Muscle layer of colon (tissue), 2 donors: ENCODE results near the gene RRAGD.
"Not testable (repeated sequence)": the region's sequence is repeated elsewhere in the genome, so short reads cannot be mapped to it uniquely, and the experiment has no call there.

Experiments used
- H3K27ac ChIP-seq: one replicate; pipeline ENCODE4 v1.7.0; 2013; ENCODE audit warnings: low read depth, mild to moderate bottlenecking, low read length, moderate library complexity
- H3K27me3 ChIP-seq, 2 donors: one replicate each; pipeline ENCODE4 v1.7.0; 2013; ENCODE audit warnings: low read length in 2 of 2, mild to moderate bottlenecking in 2 of 2; ENCODE audit not compliant: insufficient read depth in 2 of 2, control insufficient read depth in 1 of 2
- H3K36me3 ChIP-seq: one replicate; pipeline ENCODE4 v1.7.0; 2013; ENCODE audit warnings: mild to moderate bottlenecking, low read length; ENCODE audit not compliant: insufficient read depth
- H3K4me1 ChIP-seq: one replicate; pipeline ENCODE4 v1.7.0; 2013; ENCODE audit warnings: mild to moderate bottlenecking, low read length; ENCODE audit not compliant: insufficient read depth
- H3K4me3 ChIP-seq, 2 donors: one replicate each; pipeline ENCODE4 v1.7.0; 2013; ENCODE audit warnings: low read length in 2 of 2, low read depth in 1 of 2, mild to moderate bottlenecking in 1 of 2, moderate library complexity in 1 of 2
- H3K9ac ChIP-seq: one replicate; pipeline ENCODE4 v1.7.0; 2013; ENCODE audit warnings: low read length
- H3K9me3 ChIP-seq: one replicate; pipeline ENCODE4 v1.7.0; 2013; ENCODE audit warnings: mild to moderate bottlenecking, low read length
- donor health status: abdominal sarcoma.
- donor health status: Adenocarcinoma of cecum.

RRAGD gene

GRCh38 chr6:89410231-89410761 lies 1.8 kb downstream of the RRAGD start:
- no peak overlapping the region for H3K4me3 ChIP-seq
- no peaks in the 10 kb centered on the region for H3K27me3 ChIP-seq
- no peak overlapping the region for H3K27ac ChIP-seq
- no peak overlapping the region for H3K9ac ChIP-seq
- no peaks in the 10 kb centered on the region for H3K9me3 ChIP-seq
- peaks cover 7% of the 10 kb centered on the region for H3K4me1 ChIP-seq
- H3K36me3 ChIP-seq = no peaks in the 10 kb centered on the region

- no peaks in the 10 kb centered on the region for H3K36me3 ChIP-seq
- no peaks in the 10 kb centered on the region for H3K9me3 ChIP-seq
- H3K4me1 ChIP-seq = peaks cover 7% of the 10 kb centered on the region
- no peak overlapping the region for H3K9ac ChIP-seq
- H3K4me3 ChIP-seq = no peak overlapping the region
- no peak overlapping the region for H3K27ac ChIP-seq
- H3K27me3 ChIP-seq = no peaks in the 10 kb centered on the region
These were observed 2.5 kb downstream of the RRAGD start for GRCh38 chr6:89409461-89410035.

GRCh38 chr6:89406141-89406540 lies 5.9 kb downstream of the RRAGD start:
- H3K4me1 ChIP-seq = no peaks in the 10 kb centered on the region
- H3K27ac ChIP-seq = no peak overlapping the region
- H3K4me3 ChIP-seq = no peak overlapping the region
- no peaks in the 10 kb centered on the region for H3K9me3 ChIP-seq
- H3K36me3 ChIP-seq = no peaks in the 10 kb centered on the region
- H3K27me3 ChIP-seq = no peaks in the 10 kb centered on the region
- H3K9ac ChIP-seq = no peak overlapping the region

- H3K4me3 ChIP-seq = no peak overlapping the region
- H3K9ac ChIP-seq = no peak overlapping the region
- H3K4me1 ChIP-seq = no peaks in the 10 kb centered on the region
- H3K9me3 ChIP-seq = no peaks in the 10 kb centered on the region
- H3K36me3 ChIP-seq = no peaks in the 10 kb centered on the region
- no peak overlapping the region for H3K27ac ChIP-seq
- no peaks in the 10 kb centered on the region for H3K27me3 ChIP-seq
These were observed 7.6 kb downstream of the RRAGD start for GRCh38 chr6:89404512-89404911.

DNA sequence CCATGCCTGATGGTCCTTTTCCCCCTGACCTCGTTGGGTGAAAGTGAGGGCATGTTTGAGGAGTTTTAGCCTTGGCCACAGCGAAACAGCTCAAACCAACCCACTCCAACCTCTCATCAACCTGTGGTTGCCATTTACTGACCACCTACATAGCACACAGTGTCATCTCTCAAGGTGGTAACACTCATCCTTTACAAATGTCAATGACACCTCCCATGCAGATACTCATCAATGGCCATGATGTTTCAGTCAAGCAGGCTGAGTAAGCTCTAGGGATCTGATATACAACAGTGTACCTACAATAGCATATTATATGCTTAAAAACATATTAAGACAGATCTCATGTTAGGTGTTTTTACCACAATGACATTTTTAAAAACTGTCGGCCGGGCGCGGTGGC lies 9.3 kb downstream of the RRAGD start:
- no peak overlapping the region for H3K27ac ChIP-seq
- no peak overlapping the region for H3K9ac ChIP-seq

GRCh38 chr6:89400912-89401399 lies 11.1 kb downstream of the RRAGD start:
- Histone ChIP-seq H3K4me1 (no peaks in the 10 kb centered on the region), H3K9me3 (no peaks in the 10 kb centered on the region), H3K36me3 (no peaks in the 10 kb centered on the region), H3K27ac (no peak overlapping the region), H3K4me3 (no peak overlapping the region), H3K27me3 (no peaks in the 10 kb centered on the region), H3K9ac (no peak overlapping the region)

More for the DNA sequence above, 9.3 kb downstream of the RRAGD start:
- no peaks in the 10 kb centered on the region for H3K27me3 ChIP-seq
- H3K4me1 ChIP-seq = no peaks in the 10 kb centered on the region
- H3K36me3 ChIP-seq = no peaks in the 10 kb centered on the region
- no peaks in the 10 kb centered on the region for H3K9me3 ChIP-seq
- H3K4me3 ChIP-seq = no peak overlapping the region

DNA sequence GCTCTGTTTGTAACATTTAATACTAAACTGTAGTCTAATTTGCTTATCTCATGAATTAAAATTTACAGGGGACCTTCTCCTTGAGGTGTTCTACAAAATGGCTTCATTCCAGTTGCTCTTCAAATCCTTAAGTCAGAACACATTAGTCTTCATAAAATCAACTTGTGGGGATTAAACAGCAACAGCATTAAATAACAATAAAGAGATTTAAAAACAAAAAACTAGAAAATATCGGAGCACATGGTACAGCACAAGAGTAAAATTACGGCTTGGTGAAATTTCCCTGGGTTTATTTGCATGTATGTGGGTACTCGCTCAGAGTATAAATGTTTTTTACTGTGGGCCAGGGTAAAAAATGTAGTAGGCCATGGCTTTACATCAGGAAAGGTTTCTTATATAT lies 12.0 kb downstream of the RRAGD start:
- Histone ChIP-seq H3K9me3 (no peaks in the 10 kb centered on the region), H3K27me3 (no peaks in the 10 kb centered on the region), H3K27ac (no peak overlapping the region), H3K4me1 (no peaks in the 10 kb centered on the region), H3K9ac (no peak overlapping the region), H3K36me3 (no peaks in the 10 kb centered on the region), H3K4me3 (no peak overlapping the region)

DNA sequence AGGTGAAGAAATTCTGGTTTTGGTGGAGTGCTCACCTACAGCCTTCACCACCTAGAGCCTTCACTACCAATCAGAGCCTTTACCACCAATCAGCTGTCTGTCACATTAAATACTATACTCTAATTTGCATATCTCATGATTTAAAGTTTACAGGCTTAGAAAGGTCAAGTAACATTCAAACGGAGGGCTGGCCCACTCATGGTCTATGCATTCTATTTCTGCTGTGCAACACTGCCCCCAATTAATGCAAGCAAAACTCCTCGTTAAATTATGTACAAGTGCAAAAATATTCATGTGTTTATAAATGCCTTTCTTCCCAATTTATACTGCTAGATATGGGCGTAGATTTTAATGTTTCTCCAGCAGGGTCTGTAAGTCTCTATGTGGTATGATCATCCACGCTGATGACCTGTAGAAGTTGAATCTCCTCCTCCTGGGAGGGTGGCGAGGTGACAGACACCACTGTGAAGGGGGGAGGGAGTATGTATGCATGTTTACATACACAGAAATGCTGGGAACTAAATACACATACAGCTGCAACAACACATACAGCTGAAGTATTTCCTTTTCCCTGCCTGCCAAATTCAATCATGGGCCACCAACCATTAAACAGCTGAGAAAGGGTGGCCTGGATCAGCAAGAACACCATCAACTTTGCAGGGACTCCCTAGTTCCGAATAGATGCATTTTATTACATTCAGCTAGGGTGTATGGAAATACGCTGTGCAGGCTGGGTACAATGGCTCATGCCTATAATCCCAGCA lies 13.1 kb downstream of the RRAGD start:
- Histone ChIP-seq H3K9ac (no peak overlapping the region), H3K36me3 (no peaks in the 10 kb centered on the region), H3K4me1 (no peaks in the 10 kb centered on the region), H3K27me3 (no peaks in the 10 kb centered on the region), H3K9me3 (no peaks in the 10 kb centered on the region), H3K27ac (no peak overlapping the region), H3K4me3 (no peak overlapping the region)

GRCh38 chr6:89397884-89398283 lies 14.2 kb downstream of the RRAGD start:
- H3K4me1 ChIP-seq, H3K36me3 ChIP-seq, H3K27ac ChIP-seq, H3K27me3 ChIP-seq, H3K9ac ChIP-seq, H3K4me3 ChIP-seq, H3K9me3 ChIP-seq: not testable (repeated sequence)

DNA sequence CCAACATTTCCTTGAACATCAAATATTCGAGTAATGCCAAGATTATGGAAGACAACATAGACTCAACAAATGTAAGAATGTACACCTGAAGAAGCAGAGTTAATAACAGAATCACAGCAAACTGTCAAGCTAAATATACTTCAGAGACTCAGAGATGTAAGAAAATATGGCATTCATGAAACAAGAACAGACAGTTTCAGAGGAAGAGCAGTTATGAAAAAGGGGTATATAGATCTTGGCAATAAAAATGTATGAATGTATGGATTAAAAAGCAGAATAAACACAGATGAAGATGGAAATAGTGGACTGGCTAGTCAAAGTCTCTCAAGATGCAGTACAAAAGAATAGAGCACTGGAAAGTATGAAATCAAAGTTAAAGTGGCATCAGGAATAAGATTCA lies 18.4 kb downstream of the RRAGD start:
- H3K27me3 ChIP-seq = no peaks in the 10 kb centered on the region
- H3K9ac ChIP-seq = no peak overlapping the region
- H3K36me3 ChIP-seq = no peaks in the 10 kb centered on the region
- no peaks in the 10 kb centered on the region for H3K9me3 ChIP-seq
- H3K4me1 ChIP-seq = no peaks in the 10 kb centered on the region
- no peak overlapping the region for H3K4me3 ChIP-seq
- no peak overlapping the region for H3K27ac ChIP-seq

DNA sequence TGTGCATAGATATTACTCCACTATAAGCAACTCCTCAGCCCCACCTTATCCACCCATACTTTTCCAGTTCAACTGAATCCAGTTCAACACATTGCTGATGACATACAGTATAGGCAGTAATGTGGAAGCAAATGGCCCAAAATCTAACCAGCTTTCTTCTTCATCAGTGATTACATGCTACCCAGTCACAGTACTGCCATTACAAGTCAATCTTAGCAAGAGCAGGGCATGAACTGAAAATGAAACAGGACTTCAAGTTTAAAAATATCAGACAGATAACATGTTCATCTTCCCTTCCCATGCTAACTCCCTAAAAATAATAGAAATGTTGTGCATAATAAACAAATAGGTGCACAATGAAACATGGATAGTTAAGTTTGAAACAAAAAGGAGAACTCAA lies 19.2 kb downstream of the RRAGD start:
- no peaks in the 10 kb centered on the region for H3K9me3 ChIP-seq
- no peak overlapping the region for H3K27ac ChIP-seq
- H3K36me3 ChIP-seq = no peaks in the 10 kb centered on the region
- no peaks in the 10 kb centered on the region for H3K27me3 ChIP-seq
- H3K9ac ChIP-seq = no peak overlapping the region
- no peaks in the 10 kb centered on the region for H3K4me1 ChIP-seq
- H3K4me3 ChIP-seq = no peak overlapping the region

- no peak overlapping the region for H3K4me3 ChIP-seq
- H3K9me3 ChIP-seq = no peaks in the 10 kb centered on the region
- H3K9ac ChIP-seq = no peak overlapping the region
- no peak overlapping the region for H3K27ac ChIP-seq
- peaks cover 9% of the 10 kb centered on the region for H3K4me1 ChIP-seq
- no peaks in the 10 kb centered on the region for H3K36me3 ChIP-seq
- no peaks in the 10 kb centered on the region for H3K27me3 ChIP-seq
These were observed 23.2 kb downstream of the RRAGD start for GRCh38 chr6:89388846-89389245.
